Activated naive CD8-positive, alpha-beta T cell treated with anti-CD3 and anti-CD28 coated beads for 36 hours (primary cell): ENCODE data around the gene MAML3. TPM values are rescaled to one million over a fixed set of nuclear protein-coding genes. Genes with fewer than 3 reads are reported as not detected.

Source experiments
- DNase-seq: peaks from one replicate; pipeline ENCODE4 v3.0.0; 2021
- H3K27ac Mint-ChIP-seq: one replicate; pipeline ENCODE4 v1.8.0; 2022; ENCODE audit warnings: mild to moderate bottlenecking, moderate library complexity, mixed read lengths
- H3K27me3 Mint-ChIP-seq: one replicate; pipeline ENCODE4 v1.8.0; 2022; ENCODE audit warnings: mild to moderate bottlenecking, mixed read lengths
- H3K36me3 Mint-ChIP-seq: one replicate; pipeline ENCODE4 v1.8.0; 2021; ENCODE audit warnings: mild to moderate bottlenecking, mixed read lengths
- H3K4me1 Mint-ChIP-seq: one replicate; pipeline ENCODE4 v1.8.0; 2021; ENCODE audit warnings: mixed read lengths
- H3K4me3 Mint-ChIP-seq: one replicate; pipeline ENCODE4 v1.8.0; 2022; ENCODE audit warnings: mild to moderate bottlenecking, moderate library complexity, mixed read lengths
- H3K9me3 Mint-ChIP-seq: one replicate; pipeline ENCODE4 v1.8.0; 2022; ENCODE audit warnings: mixed read lengths
- total RNA-seq, 2 experiments: library from RNA; stranded (reverse); gene quantifications; one replicate each; pipeline ENCODE4 v1.2.3, GENCODE V29; 2021

Gene MAML3
- total RNA-seq, 2 experiments from 2014 or later = 2.1 to 2.3 TPM

DNA sequence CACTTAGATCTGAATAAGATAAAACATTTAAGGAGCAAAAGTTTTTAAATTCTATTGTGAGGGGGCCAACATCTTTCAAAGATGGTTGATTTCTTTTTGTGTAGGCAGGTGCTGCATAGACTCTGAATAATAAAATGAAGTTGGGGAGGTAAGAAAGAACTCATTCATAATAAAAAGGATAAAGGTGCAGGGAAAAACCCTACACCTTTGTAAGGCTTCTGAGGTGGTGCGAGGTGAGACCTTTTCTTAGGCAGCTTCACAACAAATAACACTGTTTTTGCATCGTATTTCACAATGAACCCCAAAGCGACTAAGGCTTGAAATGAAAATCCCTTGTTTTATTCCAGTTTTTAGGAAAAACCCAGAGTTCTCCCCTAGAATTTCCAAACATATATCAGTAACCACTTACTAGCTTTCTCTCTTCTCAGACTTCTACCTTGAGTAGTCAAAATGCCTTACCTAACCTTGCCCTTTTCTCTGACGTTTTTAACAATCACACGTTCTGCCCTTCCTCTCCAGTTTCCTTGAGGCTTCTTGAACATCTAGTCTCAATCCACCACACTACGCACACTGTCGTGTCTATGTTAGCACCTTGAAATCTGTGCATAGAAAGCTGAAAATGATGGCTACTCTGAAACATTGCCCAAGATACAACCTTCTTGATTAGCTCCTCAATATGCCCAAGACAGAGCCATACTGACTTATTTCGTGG lies 30.2 kb downstream of the MAML3 start:
- no peak for DNase-seq
- H3K27me3 Mint-ChIP-seq = no peaks in the 10 kb centered on the region
- H3K27ac Mint-ChIP-seq = peak overlapping the region; percentile 57
- no peaks in the 10 kb centered on the region for H3K9me3 Mint-ChIP-seq
- H3K4me1 Mint-ChIP-seq = peaks cover 30% of the 10 kb centered on the region
- peaks cover 3% of the 10 kb centered on the region for H3K36me3 Mint-ChIP-seq
- H3K4me3 Mint-ChIP-seq = peak overlapping the region; percentile 8

DNA sequence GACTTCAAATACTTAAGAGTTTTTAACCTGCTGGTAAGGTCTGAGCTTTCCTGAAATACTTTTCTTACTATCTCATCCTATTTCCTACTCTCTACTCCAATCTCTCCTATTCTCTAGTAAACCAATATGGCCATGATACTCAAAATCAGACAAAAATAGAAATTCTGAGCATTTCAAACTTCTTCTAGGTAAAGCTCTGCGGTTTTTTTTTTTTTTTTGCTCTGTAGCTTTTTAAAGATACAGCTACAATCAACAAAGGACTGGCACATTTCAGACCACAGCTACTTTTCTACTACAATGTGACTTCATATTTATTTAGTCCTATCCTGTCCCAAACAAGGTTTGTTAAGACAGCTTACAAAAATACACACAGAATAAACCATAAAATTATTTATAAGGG lies 31.1 kb downstream of the MAML3 start:
- H3K27me3 Mint-ChIP-seq = no peaks in the 10 kb centered on the region
- H3K9me3 Mint-ChIP-seq = no peaks in the 10 kb centered on the region
- no peak overlapping the region for H3K27ac Mint-ChIP-seq
- no peak overlapping the region for H3K4me3 Mint-ChIP-seq
- DNase-seq = no peak
- peaks cover 3% of the 10 kb centered on the region for H3K36me3 Mint-ChIP-seq
- peaks cover 28% of the 10 kb centered on the region for H3K4me1 Mint-ChIP-seq

DNA sequence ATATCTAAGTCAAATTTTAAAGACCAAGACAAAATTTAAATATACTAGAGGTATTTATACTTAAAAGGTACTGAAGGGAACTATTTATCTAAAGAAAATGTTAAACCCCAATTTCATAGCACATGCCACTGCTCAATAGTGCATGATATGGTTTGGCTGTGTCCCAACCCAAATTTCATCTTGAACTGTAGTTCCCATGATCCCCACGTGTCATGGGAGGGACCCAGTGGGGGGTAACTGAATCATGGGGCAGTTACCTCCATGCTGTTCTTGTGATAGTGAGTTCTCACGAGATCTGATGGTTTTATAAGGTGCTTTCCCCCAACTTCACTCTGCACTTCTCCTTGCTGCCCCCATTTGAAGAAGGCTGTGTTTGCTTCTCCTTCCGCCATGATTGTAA lies 32.3 kb downstream of the MAML3 start:
- Mint-ChIP-seq H3K36me3 (peaks cover 3% of the 10 kb centered on the region), H3K4me3 (no peak overlapping the region), H3K27ac (no peak overlapping the region), H3K9me3 (no peaks in the 10 kb centered on the region), H3K27me3 (no peaks in the 10 kb centered on the region), H3K4me1 (peaks cover 36% of the 10 kb centered on the region)
- no peak for DNase-seq

DNA sequence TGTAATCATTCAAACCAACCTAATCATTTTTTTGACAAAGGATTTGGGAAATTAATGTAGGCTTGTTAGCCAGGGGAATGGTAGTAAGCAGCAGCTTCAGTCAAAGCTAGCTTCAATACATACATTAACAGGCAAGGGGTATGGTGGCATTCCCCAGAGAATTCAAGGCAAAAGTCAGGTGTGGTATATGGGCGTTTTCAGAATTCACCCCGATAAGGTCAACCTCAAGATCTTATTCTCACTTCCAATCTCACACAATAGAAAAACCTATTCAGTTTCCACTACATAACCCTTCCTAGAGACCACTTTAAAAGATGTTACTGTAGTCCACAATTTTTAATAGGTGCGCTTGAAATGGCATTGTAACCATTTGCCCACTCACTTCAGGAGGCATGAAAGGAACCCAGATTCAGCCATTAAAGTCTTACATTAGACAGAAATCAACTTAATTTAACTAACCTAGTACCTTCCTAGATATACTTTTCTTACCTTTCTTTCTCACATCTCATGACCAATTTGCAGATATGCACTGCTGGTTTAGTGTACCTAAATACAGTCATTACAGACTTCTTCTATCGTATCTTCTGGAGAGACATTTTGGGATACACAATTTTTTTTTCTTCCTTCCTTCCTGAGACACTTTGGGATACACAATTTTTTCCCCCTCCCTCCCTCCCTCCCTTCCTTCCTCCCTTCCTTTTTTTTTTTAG lies 34.9 kb downstream of the MAML3 start:
- DNase-seq = no peak
- H3K4me1 Mint-ChIP-seq = peaks cover 52% of the 10 kb centered on the region
- H3K4me3 Mint-ChIP-seq = no peak overlapping the region
- no peaks in the 10 kb centered on the region for H3K9me3 Mint-ChIP-seq
- H3K27ac Mint-ChIP-seq = no peak overlapping the region
- no peaks in the 10 kb centered on the region for H3K27me3 Mint-ChIP-seq
- H3K36me3 Mint-ChIP-seq = peaks cover 3% of the 10 kb centered on the region

DNA sequence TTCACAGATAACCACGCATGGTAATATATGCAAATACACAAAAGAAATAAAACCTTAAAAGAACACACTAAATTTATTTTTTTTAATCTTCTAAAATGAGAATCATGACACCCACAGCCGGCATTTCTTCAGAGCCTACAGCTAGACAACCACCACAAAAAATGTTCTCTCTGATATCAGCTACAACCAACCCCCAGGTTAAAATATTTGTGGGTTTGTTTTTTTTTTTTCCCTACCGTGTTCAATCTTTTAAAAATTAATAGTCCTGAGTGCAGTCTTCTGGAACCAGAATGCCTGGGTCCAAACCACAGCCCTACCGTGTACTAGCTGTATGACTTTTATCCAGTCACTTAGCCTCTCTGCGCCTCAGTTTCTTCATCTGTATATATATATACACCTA lies 36.0 kb downstream of the MAML3 start:
- Mint-ChIP-seq H3K27ac (no peak overlapping the region), H3K27me3 (no peaks in the 10 kb centered on the region)

DNA sequence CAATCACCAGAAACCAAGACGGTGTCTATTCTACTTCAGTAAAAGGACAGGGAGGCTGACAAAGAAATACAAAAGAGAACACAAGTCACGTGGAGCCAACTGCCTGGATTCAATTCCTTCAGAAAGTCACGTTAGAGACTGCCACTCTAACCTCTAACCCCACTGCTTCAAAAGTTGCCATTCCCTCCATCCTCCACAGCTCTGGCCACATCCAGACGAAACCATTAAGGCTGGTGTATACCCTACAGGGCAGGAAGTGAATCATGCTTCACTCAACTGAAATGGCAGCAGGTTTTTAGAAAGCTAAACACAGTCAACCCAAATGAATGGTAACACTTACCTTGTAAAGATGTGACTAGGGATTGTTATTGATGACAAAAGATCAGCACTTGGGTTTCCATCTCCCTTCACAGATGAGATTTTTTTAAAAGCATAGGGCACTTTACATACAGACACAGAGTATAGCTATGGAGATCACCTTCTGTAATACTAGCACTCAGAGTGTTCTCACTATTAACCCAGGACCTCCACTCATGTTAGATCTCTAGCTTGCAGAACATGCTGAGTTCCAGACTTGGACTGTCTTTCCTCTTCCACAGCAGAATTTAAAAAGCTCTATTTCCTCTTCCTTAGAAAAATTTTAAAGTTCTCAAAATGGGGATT lies 37.4 kb downstream of the MAML3 start:
- no peaks in the 10 kb centered on the region for H3K9me3 Mint-ChIP-seq
- peaks cover 48% of the 10 kb centered on the region for H3K4me1 Mint-ChIP-seq
- H3K36me3 Mint-ChIP-seq = no peaks in the 10 kb centered on the region
- H3K4me3 Mint-ChIP-seq = peak overlapping the region; percentile 4
- DNase-seq = peak; percentile 43
- peak overlapping the region; percentile 81 for H3K27ac Mint-ChIP-seq
- H3K27me3 Mint-ChIP-seq = no peaks in the 10 kb centered on the region

More for the DNA sequence above, 36.0 kb downstream of the MAML3 start:
- peaks cover 3% of the 10 kb centered on the region for H3K36me3 Mint-ChIP-seq
- H3K9me3 Mint-ChIP-seq = no peaks in the 10 kb centered on the region
- H3K4me3 Mint-ChIP-seq = no peak overlapping the region
- no peak for DNase-seq
- H3K4me1 Mint-ChIP-seq = peaks cover 51% of the 10 kb centered on the region

DNA sequence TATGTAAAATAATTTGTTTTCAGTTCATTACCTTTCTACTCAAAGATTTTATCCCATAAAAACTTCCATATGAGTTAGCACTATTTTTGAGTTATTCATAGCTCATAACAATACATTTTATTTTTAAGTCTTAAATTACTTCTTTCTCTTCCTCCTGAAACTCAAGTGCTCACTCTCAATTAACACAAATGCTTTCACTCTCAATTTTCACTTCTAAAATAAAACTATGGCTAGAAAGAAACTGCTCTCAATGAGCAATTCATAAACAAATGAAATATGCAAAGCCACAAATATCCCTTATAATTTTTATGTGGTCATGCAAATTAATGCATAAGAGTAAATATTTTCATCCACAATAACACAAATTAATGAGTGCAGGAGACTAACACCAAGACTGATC lies 38.8 kb downstream of the MAML3 start:
- H3K4me1 Mint-ChIP-seq = peaks cover 46% of the 10 kb centered on the region
- H3K4me3 Mint-ChIP-seq = no peak overlapping the region
- no peaks in the 10 kb centered on the region for H3K9me3 Mint-ChIP-seq
- H3K27ac Mint-ChIP-seq = peak overlapping the region; percentile 6
- no peak for DNase-seq
- H3K36me3 Mint-ChIP-seq = no peaks in the 10 kb centered on the region
- H3K27me3 Mint-ChIP-seq = no peaks in the 10 kb centered on the region

DNA sequence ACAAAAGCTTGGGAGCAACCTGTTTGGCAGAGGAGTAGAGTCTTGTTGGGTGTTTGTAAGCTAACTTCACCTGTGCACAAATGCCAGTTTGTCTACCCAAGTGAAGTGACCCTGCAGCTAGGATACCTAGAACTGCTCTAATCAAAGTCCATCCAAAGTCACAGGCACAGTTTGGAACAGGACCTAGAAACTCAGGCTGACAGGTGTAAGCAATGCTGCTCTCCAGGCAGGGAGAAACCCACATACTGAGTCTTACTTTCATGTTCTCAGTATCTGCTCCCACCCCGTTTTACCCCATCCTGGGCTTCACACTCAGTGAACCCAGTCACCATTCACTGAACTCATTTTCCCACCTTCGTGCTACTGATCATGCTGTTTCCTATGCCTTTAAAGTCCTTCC lies 40.3 kb downstream of the MAML3 start:
- no peak for DNase-seq
- no peaks in the 10 kb centered on the region for H3K27me3 Mint-ChIP-seq
- no peak overlapping the region for H3K4me3 Mint-ChIP-seq
- H3K9me3 Mint-ChIP-seq = no peaks in the 10 kb centered on the region
- H3K36me3 Mint-ChIP-seq = no peaks in the 10 kb centered on the region
- peaks cover 48% of the 10 kb centered on the region for H3K4me1 Mint-ChIP-seq
- no peak overlapping the region for H3K27ac Mint-ChIP-seq

DNA sequence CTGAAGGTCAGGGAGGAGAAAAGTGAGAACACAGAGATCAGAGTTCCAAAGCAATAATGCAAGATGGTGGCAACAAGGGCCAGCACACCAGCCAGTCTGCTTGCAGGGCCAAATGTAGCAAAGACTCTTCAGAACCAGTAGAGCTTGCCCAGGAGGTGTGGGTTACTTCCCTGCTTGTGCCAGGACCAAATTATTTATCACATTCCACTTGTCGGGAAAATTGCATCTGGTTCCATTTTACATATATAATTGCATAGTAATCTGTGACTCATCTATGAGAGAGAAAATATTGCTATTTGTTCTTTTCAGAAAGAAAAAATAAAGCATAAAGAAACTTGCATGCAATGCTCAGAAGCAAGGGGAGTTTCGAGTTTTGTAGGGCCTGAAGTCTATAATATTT lies 41.4 kb downstream of the MAML3 start:
- Mint-ChIP-seq H3K27ac (no peak overlapping the region), H3K36me3 (no peaks in the 10 kb centered on the region), H3K9me3 (no peaks in the 10 kb centered on the region), H3K27me3 (no peaks in the 10 kb centered on the region), H3K4me1 (peaks cover 57% of the 10 kb centered on the region), H3K4me3 (no peak overlapping the region)
- no peak for DNase-seq

DNA sequence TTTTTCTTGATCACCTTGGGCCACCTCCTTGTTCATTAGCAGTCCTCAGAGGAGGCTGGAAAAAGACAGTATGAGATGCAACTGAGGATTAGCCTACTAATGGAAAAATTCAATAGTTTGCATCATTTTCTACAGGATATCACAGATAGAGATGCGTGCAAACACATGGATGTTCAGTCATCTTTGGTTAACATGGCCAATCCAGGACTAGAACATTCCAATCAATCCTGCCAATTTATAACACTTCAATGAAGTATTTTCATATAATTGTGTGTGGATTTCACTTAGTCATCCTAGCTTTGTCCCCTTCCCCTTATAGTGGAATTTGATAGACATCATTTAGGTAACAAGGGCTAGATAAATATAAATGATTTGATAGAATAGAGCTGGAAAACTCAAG lies 42.7 kb downstream of the MAML3 start:
- DNase-seq = no peak
- Mint-ChIP-seq H3K9me3 (no peaks in the 10 kb centered on the region), H3K36me3 (no peaks in the 10 kb centered on the region), H3K27ac (no peak overlapping the region), H3K27me3 (no peaks in the 10 kb centered on the region), H3K4me3 (no peak overlapping the region), H3K4me1 (peaks cover 50% of the 10 kb centered on the region)

DNA sequence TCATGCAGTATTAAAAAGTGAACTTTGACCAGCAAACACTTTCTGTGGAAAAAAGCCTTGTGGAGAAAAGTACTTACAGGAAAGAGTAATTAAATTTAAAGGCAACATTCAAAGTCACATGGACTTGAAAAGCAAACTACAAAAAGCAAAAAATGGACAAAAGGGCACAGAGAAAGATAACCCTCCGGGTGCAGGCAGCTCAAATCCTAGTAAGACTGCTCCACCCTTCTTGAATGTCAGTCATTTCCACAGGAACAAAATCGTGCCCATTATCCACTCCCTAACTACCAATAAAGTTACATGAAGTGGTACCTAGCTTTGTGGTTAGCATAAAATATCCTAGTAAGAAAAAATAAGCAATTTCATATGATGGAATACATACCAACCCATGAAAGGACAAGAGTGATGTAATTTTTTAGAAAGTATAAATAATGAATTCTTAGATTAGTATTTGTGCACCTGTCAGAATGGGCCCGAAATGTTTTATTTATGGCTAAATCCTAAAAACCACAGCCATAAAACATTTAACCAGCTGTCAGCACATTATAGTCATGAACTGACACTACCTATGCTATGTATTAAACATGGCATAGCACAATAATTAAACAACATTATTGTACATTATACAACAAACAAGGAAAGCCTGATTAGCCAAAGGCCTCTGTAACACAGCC lies 43.3 kb downstream of the MAML3 start:
- Mint-ChIP-seq H3K27ac (no peak overlapping the region), H3K9me3 (no peaks in the 10 kb centered on the region), H3K36me3 (no peaks in the 10 kb centered on the region), H3K4me3 (no peak overlapping the region), H3K4me1 (peaks cover 48% of the 10 kb centered on the region), H3K27me3 (no peaks in the 10 kb centered on the region)
- no peak for DNase-seq

DNA sequence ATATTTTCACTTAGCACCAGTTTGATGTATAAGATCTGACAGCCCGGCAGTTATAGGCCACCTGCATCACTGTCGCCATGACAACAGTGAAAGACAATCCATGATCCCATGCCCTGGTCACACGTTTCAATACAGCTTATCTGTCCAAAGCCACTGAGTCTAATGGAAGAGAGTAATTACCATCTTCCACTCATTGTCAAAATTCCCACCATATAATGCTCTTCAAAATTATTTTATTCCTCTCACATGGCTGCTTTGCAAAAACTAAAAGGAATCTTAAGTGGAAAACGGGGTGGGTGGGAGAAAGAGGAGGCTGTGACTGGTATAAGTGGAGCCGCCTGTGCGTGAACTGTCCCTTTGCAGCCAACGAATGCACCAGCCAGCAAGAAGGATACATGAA lies 44.2 kb downstream of the MAML3 start:
- Mint-ChIP-seq H3K4me1 (peaks cover 42% of the 10 kb centered on the region), H3K9me3 (no peaks in the 10 kb centered on the region), H3K4me3 (no peak overlapping the region), H3K36me3 (no peaks in the 10 kb centered on the region), H3K27ac (no peak overlapping the region), H3K27me3 (no peaks in the 10 kb centered on the region)
- no peak for DNase-seq

DNA sequence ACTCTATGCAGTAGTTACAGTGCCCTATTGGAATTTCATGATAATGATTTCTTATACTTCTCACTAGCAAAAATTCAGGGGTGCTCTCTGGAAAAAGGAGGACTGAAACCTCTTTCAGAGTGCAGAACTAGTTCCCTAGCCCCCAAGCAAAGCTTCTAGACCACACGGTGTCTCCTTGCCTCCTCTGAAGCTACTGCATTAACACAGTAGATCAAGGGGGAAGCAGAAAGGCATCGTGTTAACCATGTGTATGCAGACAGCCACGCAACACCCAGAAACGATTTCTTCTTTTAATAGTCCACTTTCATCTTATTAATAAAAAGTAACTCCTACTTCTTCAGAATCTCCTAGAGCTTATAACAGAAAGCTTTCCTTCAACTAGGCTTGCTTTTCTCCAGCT lies 44.7 kb downstream of the MAML3 start:
- Mint-ChIP-seq H3K9me3 (no peaks in the 10 kb centered on the region), H3K27me3 (no peaks in the 10 kb centered on the region), H3K27ac (no peak overlapping the region), H3K36me3 (no peaks in the 10 kb centered on the region), H3K4me1 (peaks cover 42% of the 10 kb centered on the region), H3K4me3 (no peak overlapping the region)
- DNase-seq = no peak

DNA sequence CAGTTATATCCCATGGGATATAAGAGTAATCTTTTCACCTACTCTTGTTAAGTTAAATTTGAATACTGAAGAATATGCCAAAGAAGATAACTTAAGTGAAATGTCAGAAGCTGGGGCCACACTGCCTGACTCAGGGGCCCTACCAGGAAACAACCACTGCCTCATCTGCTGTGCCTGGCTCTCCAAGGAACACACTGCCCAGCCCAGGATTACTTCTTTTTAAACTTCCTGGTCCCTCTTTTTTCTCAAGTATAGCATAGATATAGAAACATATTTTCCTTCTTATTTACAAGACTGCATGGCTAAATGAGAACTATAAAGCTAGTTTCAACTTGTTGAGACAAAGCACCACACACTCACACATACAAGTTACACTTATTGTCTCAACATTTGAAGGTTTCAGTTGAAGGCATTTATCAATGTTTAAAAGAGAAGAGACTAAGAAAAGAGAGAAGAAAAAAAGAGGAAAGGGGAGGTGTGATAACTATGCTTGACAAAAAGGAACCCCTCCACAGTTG lies 45.2 kb downstream of the MAML3 start:
- Mint-ChIP-seq H3K36me3 (no peaks in the 10 kb centered on the region), H3K4me3 (no peak overlapping the region), H3K27me3 (no peaks in the 10 kb centered on the region), H3K4me1 (peaks cover 40% of the 10 kb centered on the region), H3K9me3 (no peaks in the 10 kb centered on the region), H3K27ac (no peak overlapping the region)
- DNase-seq = no peak

DNA sequence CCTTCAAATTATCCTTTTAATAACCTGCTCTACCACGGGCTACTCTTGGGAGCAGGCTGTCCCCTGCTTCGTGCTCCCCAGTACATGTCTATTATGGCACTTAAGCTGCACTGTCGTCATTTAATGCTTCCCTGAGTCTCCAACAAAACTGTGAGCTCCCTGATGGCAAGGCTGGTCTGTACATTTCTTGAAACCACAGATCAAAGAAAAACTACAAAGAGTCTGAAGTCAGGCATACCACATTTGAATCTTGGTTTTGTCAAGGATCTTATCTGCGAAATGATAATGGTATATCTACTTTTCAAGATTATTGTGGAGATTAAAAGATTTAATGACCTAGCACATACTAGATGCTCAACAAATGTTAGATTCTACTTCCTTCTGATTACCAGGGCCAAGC lies 45.7 kb downstream of the MAML3 start:
- Mint-ChIP-seq H3K4me3 (no peak overlapping the region), H3K36me3 (no peaks in the 10 kb centered on the region), H3K4me1 (peaks cover 40% of the 10 kb centered on the region), H3K27ac (no peak overlapping the region), H3K9me3 (no peaks in the 10 kb centered on the region), H3K27me3 (no peaks in the 10 kb centered on the region)
- DNase-seq = no peak
